Sigmoid colon (tissue), 4 donors: ENCODE data around the gene PDCD10.

Source experiments
- CTCF ChIP-seq, 4 experiments: fragments of 450-650 bp in 3 of 4; fragments of 200-600 bp in 1 of 4; IDR thresholded peaks; one replicate each; pipeline ENCODE4 v1.5.1; 2016 to 2019; ENCODE audit warnings: antibody characterized with exemption in 4 of 4, mild to moderate bottlenecking in 3 of 4, moderate library complexity in 2 of 4
- EP300 ChIP-seq, 4 donors: sonication (generic); formaldehyde crosslinking; IDR thresholded peaks; one replicate each; pipeline ENCODE4 v1.6.1; 2017; ENCODE audit warnings: antibody characterized with exemption in 4 of 4
- POLR2A ChIP-seq, 2 donors: fragments of 450-650 bp; IDR thresholded peaks; one replicate each; pipeline ENCODE4 v1.6.1; 2016; ENCODE audit warnings: antibody characterized with exemption in 2 of 2, mild to moderate bottlenecking in 2 of 2, moderate library complexity in 2 of 2
- POLR2AphosphoS5 ChIP-seq, 4 donors: sonication (generic); formaldehyde crosslinking; IDR thresholded peaks; one replicate each; pipeline ENCODE4 v1.6.1; 2017; ENCODE audit warnings: antibody characterized with exemption in 4 of 4

DNA sequence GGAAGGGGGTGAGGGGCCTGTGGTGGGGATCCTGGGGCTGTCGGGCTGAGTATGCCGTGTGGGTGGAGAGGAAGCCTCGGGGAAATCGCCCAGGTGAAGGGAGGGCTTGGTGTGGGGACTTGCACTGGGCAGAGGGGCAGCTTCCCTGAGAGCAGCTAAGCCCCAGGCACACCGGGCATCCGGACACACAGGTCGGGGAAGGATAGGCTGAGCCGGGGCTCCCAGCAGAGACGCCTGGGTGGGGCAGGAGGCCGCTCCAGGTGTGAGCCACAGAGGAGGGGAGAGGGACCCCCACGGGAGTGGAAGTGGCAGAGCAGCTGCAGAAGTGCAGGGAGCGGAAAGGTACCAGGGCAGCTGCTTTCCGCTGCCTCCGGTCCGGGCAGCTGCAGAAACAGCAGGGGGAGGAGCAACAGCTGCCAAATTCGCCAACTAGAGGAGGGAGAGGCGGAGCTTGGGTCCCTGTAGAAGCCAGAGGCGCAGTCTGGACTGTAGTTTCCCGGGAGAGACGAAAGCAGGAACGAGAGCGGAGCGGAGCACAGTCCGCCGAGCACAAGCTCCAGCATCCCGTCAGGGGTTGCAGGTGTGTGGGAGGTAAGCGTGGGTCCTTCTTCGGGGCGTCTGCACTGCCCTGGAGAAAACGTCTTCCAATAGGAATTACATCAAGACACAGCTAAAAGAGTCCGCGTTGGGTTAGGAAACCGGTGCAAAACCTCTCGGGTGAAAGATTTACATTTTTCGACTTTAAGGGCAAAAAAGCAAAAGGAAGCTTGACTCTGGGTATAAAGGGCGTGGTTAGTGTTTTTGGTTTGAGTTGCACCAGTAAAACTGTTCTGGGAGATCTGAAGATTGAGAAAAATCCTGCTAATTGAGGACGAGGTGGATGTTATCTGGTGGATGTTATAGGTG is 794 bp upstream of the PDCD10 start, which contains the start of gene SERPINI1:
- TF ChIP-seq CTCF (IDR thresholded peaks at IDR 0.05): no peak
- peak in 1 of 2 donors; percentile 5 for TF ChIP-seq POLR2A (IDR thresholded peaks at IDR 0.05)
- TF ChIP-seq POLR2AphosphoS5 (IDR thresholded peaks at IDR 0.05): peak; percentile 43 to 91 (median 79)
- TF ChIP-seq EP300 (IDR thresholded peaks at IDR 0.05): no peak
